MCF 10A (cell line): ENCODE results near the gene AIF1L. TPM values are rescaled to one million over a fixed set of nuclear protein-coding genes. Genes with fewer than 3 reads are reported as not detected.
A peak's percentile ranks its signal among the peaks of the same experiment; 100 is the strongest.

Experiments
- BruUV-seq: library from RNA; stranded (reverse); fragments of 400-500 nt; replicated peaks from 2 replicates; lab custom pipeline; 2021; lab: Mats Ljungman, UMichigan
- CTCF ChIA-PET: fragments of 300-600 bp; sonication (Branson Sonifier 250); formaldehyde crosslinking; extraction: SDS; loops from one replicate; lab custom pipeline; 2021; ENCODE audit warnings: antibody characterized with exemption, inconsistent platforms; lab: Yijun Ruan, JAX
- POLR2A ChIA-PET: fragments of 300-600, 350-650 bp; sonication (Branson Sonifier 250); formaldehyde crosslinking; extraction: SDS; loops from one replicate; lab custom pipeline; 2020; ENCODE audit warnings: antibody characterized with exemption, inconsistent platforms; lab: Yijun Ruan, JAX
- DNase-seq: peaks from one replicate; pipeline ENCODE4 v3.0.0-alpha.2; 2018; ENCODE audit not compliant: unreplicated experiment
- H3K27ac Mint-ChIP-seq: one replicate; pipeline ENCODE4 v1.8.0; 2022; ENCODE audit warnings: mild to moderate bottlenecking, low read depth, mixed read lengths; ENCODE audit not compliant: unreplicated experiment
- H3K27me3 Mint-ChIP-seq: one replicate; pipeline ENCODE4 v1.8.0; 2022; ENCODE audit warnings: mixed read lengths; ENCODE audit not compliant: insufficient read depth, unreplicated experiment
- H3K36me3 Mint-ChIP-seq: one replicate; pipeline ENCODE4 v1.8.0; 2022; ENCODE audit warnings: mild to moderate bottlenecking, moderate library complexity, mixed read lengths; ENCODE audit not compliant: insufficient read depth, unreplicated experiment
- H3K4me1 Mint-ChIP-seq: one replicate; pipeline ENCODE4 v1.8.0; 2022; ENCODE audit warnings: mixed read lengths; ENCODE audit not compliant: insufficient read depth, unreplicated experiment
- H3K4me3 Mint-ChIP-seq: one replicate; pipeline ENCODE4 v1.8.0; 2022; ENCODE audit warnings: mild to moderate bottlenecking, moderate library complexity, mixed read lengths; ENCODE audit not compliant: unreplicated experiment
- H3K9me3 Mint-ChIP-seq: one replicate; pipeline ENCODE4 v1.8.0; 2022; ENCODE audit warnings: mixed read lengths; ENCODE audit not compliant: unreplicated experiment
- intact Hi-C: fragments of 100-400 bp; cut with micrococcal nuclease; formaldehyde crosslinking; loops from 2 replicates; pipeline ENCODE4 v1.14.1; 2022
- total RNA-seq: library from RNA; stranded (reverse); gene quantifications from 2 replicates; pipeline ENCODE4 v1.2.3, GENCODE V29; 2022
- TF ChIP-seq, protein P1 (sequence below): fragments of 200-600 bp; IDR thresholded peaks from one replicate; pipeline ENCODE4 v1.8.0; 2022; ENCODE audit warnings: antibody characterized with exemption, mild to moderate bottlenecking; ENCODE audit not compliant: unreplicated experiment

The AIF1L gene
- total RNA-seq, 1 experiment from 2014 or later, result 4.1 TPM

DNA sequence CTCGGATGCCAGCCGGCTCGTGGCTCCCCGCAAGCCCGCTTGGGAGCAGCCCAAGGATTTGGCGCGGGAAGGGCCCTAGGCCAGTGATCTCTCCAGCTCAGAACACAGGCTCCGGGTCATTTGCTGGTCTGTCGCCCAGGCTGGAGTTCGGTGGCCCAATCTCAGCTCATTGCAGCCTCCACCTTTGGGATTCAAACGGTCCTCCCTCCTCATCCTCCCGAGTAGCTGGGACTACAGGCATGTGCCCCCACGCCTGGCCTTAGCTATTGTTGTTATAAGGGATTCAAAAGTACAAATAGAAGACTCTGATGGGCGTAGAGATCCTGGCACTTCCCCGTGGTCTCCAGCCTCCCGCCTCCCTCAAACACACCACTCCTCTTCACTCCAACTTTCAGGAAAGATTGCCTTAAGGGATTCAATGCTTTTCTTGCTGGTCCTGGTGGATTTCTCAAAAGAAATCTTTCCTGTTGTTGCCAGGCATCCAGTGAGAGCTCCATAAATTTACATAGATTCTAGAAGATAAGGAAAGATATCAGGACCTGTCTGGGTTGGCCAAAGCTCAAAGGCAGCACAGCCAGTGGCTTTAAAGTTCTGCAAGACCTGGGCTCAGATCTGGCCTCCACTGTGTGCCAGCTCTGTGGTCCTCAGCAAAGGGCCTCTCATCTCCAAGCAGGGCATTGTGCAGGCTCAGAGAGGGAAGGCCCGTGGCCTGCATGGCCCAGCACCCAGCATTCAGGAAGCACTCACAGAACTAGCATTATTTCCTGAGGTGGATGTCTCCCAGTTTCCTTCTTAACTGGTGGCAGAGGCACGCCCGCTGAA, 1.0 kb downstream of the AIF1L start:
- DNase-seq, result no peak

DNA sequence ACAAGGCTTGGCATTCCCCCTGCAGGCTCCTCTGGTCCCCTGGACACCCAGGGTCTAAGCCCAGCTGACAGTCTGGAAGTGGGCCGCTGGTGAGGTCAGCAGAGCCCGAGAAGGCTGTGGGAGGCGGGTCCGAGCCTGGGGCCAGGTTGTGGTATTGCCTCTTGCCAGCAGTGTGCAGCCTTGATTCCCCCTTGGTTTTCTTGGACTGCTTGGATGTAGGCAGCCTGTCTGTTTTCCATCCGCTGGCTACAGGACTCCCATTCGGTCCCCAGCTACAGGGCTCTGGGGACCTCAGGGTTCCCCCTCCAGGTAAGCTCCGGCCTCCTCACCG, 1.6 kb downstream of the AIF1L start:
- no peak overlapping the region for H3K27ac Mint-ChIP-seq
- ChIA-PET CTCF (interaction anchor here (0.9 to 1.5 kb wide), 2 partner anchors 9 to 40 kb away, joined by 3 to 7 read pairs; no protein-coding TSS in a partner anchor), POLR2A (interaction anchor here (0.7 to 2.9 kb wide), 2 partner anchors 28 to 674 kb away, joined by 3 to 20 read pairs; partner anchors contain the start of gene NUP214)

More for the DNA sequence above, 1.0 kb downstream of the AIF1L start:
- peak overlapping the region; percentile 70 for H3K4me3 Mint-ChIP-seq
- no peaks in the 10 kb centered on the region for H3K9me3 Mint-ChIP-seq
- no TSS peak for BruUV-seq
- H3K4me1 Mint-ChIP-seq, result peaks cover 10% of the 10 kb centered on the region
- ChIA-PET POLR2A (interaction anchor here (0.6 to 2.9 kb wide), 4 partner anchors 13 to 1174 kb away, joined by 3 to 20 read pairs (median 3); partner anchors contain the start of gene NUP214), CTCF (interaction anchor here (0.6 to 0.9 kb wide), 3 partner anchors 10 to 60 kb away, joined by 3 read pairs; no protein-coding TSS in a partner anchor)
- no peaks in the 10 kb centered on the region for H3K27me3 Mint-ChIP-seq
- no peak overlapping the region for H3K27ac Mint-ChIP-seq
- TF ChIP-seq, protein P1, sequence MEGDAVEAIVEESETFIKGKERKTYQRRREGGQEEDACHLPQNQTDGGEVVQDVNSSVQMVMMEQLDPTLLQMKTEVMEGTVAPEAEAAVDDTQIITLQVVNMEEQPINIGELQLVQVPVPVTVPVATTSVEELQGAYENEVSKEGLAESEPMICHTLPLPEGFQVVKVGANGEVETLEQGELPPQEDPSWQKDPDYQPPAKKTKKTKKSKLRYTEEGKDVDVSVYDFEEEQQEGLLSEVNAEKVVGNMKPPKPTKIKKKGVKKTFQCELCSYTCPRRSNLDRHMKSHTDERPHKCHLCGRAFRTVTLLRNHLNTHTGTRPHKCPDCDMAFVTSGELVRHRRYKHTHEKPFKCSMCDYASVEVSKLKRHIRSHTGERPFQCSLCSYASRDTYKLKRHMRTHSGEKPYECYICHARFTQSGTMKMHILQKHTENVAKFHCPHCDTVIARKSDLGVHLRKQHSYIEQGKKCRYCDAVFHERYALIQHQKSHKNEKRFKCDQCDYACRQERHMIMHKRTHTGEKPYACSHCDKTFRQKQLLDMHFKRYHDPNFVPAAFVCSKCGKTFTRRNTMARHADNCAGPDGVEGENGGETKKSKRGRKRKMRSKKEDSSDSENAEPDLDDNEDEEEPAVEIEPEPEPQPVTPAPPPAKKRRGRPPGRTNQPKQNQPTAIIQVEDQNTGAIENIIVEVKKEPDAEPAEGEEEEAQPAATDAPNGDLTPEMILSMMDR, result no peak
- intact Hi-C loops, result no loop called here
- H3K36me3 Mint-ChIP-seq, result peaks cover 7% of the 10 kb centered on the region

GRCh38 chr9:131098391-131099101, 2.2 kb downstream of the AIF1L start:
- no peak overlapping the region for H3K4me3 Mint-ChIP-seq
- BruUV-seq, result no TSS peak
- peaks cover 10% of the 10 kb centered on the region for H3K4me1 Mint-ChIP-seq
- peaks cover 7% of the 10 kb centered on the region for H3K36me3 Mint-ChIP-seq
- intact Hi-C loops, result no loop called here
- no peaks in the 10 kb centered on the region for H3K27me3 Mint-ChIP-seq
- ChIA-PET CTCF (interaction anchor here (1.5 kb wide), 1 partner anchor 41 kb away, joined by 7 read pairs; no protein-coding TSS in a partner anchor), POLR2A (interaction anchor here (0.7 to 2.9 kb wide), 2 partner anchors 27 to 379 kb away, joined by 3 to 20 read pairs; partner anchors contain the start of gene NUP214)
- H3K9me3 Mint-ChIP-seq, result no peaks in the 10 kb centered on the region
- no peak for DNase-seq
- TF ChIP-seq, protein P1, result no peak
- no peak overlapping the region for H3K27ac Mint-ChIP-seq

More for the DNA sequence above, 1.6 kb downstream of the AIF1L start:
- Mint-ChIP-seq H3K9me3 (no peaks in the 10 kb centered on the region), H3K27me3 (no peaks in the 10 kb centered on the region), H3K4me3 (no peak overlapping the region), H3K4me1 (peaks cover 10% of the 10 kb centered on the region), H3K36me3 (peaks cover 7% of the 10 kb centered on the region)
- intact Hi-C loops, result no loop called here
- TF ChIP-seq, protein P1, result no peak
- DNase-seq, result no peak
- no TSS peak for BruUV-seq
